ENCODE results near the gene TWNK. TPM values are rescaled to one million over a fixed set of nuclear protein-coding genes. Genes with fewer than 3 reads are reported as not detected.

TWNK gene
- total RNA-seq, 4 donors from 2014 or later: 8.3 to 10.8 (median 8.9) TPM

- Histone ChIP-seq H3K4me3 (no peak overlapping the region), H3K27ac (no peak overlapping the region), H3K36me3 (peaks cover 0 to 44% of the 10 kb centered on the region in 2 donors), H3K4me1 (peaks cover 0 to 21% (median 11%) of the 10 kb centered on the region in 3 donors), H3K9me3 (no peaks in the 10 kb centered on the region), H3K27me3 (no peaks in the 10 kb centered on the region)
- TF ChIP-seq POLR2AphosphoS5 (IDR thresholded peaks at IDR 0.05) (no peak), EP300 (IDR thresholded peaks at IDR 0.05) (no peak), CTCF (IDR thresholded peaks at IDR 0.05) (no peak), POLR2A (IDR thresholded peaks at IDR 0.05) (no peak)
- ATAC-seq: no peak
- 50 to 82% methylated on average over 1 to 2 of the region's 2 CpGs for WGBS, 2 donors (ENCODE audit: low coverage in 1 of 2)
These were observed 20.0 kb upstream of the TWNK start for GRCh38 chr10:100967332-100967731.

GRCh38 chr10:100968062-100968736, 19.1 kb upstream of the TWNK start:
- Histone ChIP-seq H3K9me3 (no peaks in the 10 kb centered on the region), H3K4me1 (peaks cover 0 to 21% (median 11%) of the 10 kb centered on the region in 3 donors), H3K27ac (no peak overlapping the region), H3K36me3 (peaks cover 0 to 36% of the 10 kb centered on the region in 2 donors), H3K4me3 (no peak overlapping the region), H3K27me3 (no peaks in the 10 kb centered on the region)
- ATAC-seq: no peak
- WGBS, 2 donors (ENCODE audit: low coverage in 1 of 2): 71 to 100% methylated on average over 1 to 2 of the region's 2 CpGs
- no peak for TF ChIP-seq CTCF (IDR thresholded peaks at IDR 0.05)
- TF ChIP-seq POLR2AphosphoS5 (IDR thresholded peaks at IDR 0.05): no peak
- TF ChIP-seq POLR2A (IDR thresholded peaks at IDR 0.05): no peak
- no peak for TF ChIP-seq EP300 (IDR thresholded peaks at IDR 0.05)

- Histone ChIP-seq H3K27ac (peak overlapping the region in 1 of 4 donors; percentile 54), H3K27me3 (no peaks in the 10 kb centered on the region), H3K36me3 (peaks cover 0 to 29% of the 10 kb centered on the region in 2 donors), H3K4me1 (peaks cover 0 to 21% (median 11%) of the 10 kb centered on the region in 3 donors), H3K9me3 (no peaks in the 10 kb centered on the region), H3K4me3 (peak overlapping the region; percentile 32 to 62)
- peak; percentile 8 for ATAC-seq
- no peak for TF ChIP-seq POLR2A (IDR thresholded peaks at IDR 0.05)
- TF ChIP-seq POLR2AphosphoS5 (IDR thresholded peaks at IDR 0.05): no peak
- WGBS, 2 donors (ENCODE audit: low coverage in 1 of 2): 20% methylated on average over 1 of the region's 9 CpGs; no CpG with 5 or more reads in 1 of the 2 donors
These were observed 18.5 kb upstream of the TWNK start for GRCh38 chr10:100968863-100969186.

GRCh38 chr10:100969187-100970075, 17.9 kb upstream of the TWNK start, which contains the start of gene SEMA4G:
Gene SEMA4G, plus strand, starts transcription at chr10:100969504. Its CDS starts 3,409 bp downstream, at chr10:100972913.
- peaks cover 0 to 21% (median 11%) of the 10 kb centered on the region in 3 donors for H3K4me1 ChIP-seq
- no peak for TF ChIP-seq POLR2A (IDR thresholded peaks at IDR 0.05)
- TF ChIP-seq POLR2AphosphoS5 (IDR thresholded peaks at IDR 0.05): no peak
- TF ChIP-seq CTCF (IDR thresholded peaks at IDR 0.05): peak in 3 of 4 experiments; percentile 53 to 81 (median 69)
- TF ChIP-seq EP300 (IDR thresholded peaks at IDR 0.05): no peak
- peak within 1 kb of the TSS in 2 of 4 donors; percentile 4 to 54 for H3K27ac ChIP-seq
- WGBS, 2 donors (ENCODE audit: low coverage in 1 of 2): 20 to 33% methylated on average over 1 to 3 of the region's 70 CpGs
- no peaks in the 10 kb centered on the region for H3K27me3 ChIP-seq
- H3K36me3 ChIP-seq: peaks cover 0 to 23% of the 10 kb centered on the region in 2 donors
- H3K4me3 ChIP-seq: peak within 1 kb of the TSS; percentile 32 to 62
- ATAC-seq: peak; percentile 85
- no peaks in the 10 kb centered on the region for H3K9me3 ChIP-seq

All from gastroesophageal sphincter (tissue), 4 donors.